HG03280 (cell line): ENCODE results near the gene C2CD4D.
"Not testable (repeated sequence)": the region's sequence is repeated elsewhere in the genome, so short reads cannot be mapped to it uniquely, and the experiment has no call there.

Experiments
- ATAC-seq: cut with Tn5 transposase; IDR thresholded peaks from one replicate; pipeline ENCODE4 v1.9.1; 2021; ENCODE audit warnings: mild to moderate bottlenecking, moderate library complexity; ENCODE audit not compliant: unreplicated experiment

C2CD4D gene

DNA sequence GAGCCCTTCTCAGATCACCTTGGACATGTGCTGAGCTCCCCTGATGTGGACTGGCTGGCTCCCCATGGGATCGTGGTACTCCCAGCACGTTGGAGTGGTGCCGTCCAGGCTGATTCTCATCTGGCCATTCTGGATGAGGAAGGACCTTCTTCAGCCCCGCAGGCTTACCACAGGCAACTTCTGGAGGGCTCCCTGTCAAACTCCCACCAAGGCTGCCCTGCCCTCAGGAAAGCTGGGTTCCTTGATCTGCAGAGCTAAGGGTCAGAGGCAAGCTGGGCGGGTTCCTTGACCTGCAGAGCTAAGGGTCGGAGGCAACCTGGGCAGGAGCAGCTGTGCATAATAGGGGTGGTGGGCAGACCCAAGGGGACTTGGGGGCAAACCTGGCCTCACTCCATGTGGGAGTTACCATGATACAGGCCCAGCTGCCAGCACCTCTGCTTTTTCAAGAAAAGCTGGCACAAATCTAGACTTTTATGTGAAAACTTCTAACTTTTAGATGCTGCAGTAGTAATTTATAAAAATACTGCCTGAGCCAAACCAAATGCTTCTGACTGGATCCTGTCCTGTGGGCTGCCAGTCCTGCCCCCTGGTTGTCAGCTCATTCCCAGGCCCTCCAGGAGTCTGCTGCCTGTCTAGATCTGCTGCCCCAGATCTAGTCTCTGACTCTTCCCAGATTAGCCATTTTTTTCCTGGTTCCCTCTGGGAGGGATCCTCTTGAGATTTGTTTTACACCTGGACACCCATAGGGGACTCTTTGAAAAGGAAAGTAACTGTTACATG is 19.5 kb upstream of the C2CD4D start:
- no peak for ATAC-seq

- ATAC-seq = no peak
These were observed 18.6 kb upstream of the C2CD4D start for GRCh38 chr1:151858030-151858746.

- ATAC-seq = no peak
These were observed 16.3 kb upstream of the C2CD4D start for GRCh38 chr1:151855933-151856332.

DNA sequence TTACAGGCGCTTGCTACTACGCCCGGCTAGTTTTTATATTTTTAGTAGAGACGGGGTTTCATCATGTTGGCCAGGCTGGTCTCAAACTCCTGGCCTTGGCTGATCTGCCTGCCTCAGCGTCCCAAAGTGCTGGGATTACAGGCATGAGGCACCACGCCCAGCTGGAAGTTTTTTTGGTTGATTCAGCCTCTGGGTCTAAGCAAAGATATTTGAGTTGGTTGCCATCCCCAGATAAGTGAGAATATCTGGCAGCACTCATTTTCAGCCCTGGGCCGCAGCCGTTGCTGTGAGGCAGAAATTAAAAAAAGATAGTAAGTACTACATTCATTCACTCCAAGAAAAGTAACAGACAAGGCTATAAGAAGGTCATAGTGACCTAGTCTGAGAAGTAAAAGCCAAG is 15.9 kb upstream of the C2CD4D start:
- ATAC-seq = not testable (repeated sequence)

DNA sequence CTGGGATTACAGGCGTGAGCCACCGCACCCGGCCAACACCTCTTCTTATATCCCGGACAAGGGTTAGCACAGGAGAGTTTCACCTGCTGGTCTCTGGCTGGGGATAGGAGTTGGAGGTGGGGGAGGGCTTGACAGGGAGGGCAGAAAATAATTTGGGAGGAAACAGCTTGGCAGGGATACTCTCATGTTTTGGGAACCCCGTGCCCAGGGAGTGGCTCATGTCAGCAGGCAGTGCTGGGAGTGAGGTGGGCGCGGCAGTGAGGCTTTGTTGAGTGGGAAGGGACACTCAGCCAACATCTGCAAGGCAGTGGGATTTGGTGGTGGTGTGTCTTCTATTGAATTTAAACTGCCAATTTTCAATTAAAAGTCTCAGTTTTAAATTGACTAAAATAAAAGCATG is 15.0 kb upstream of the C2CD4D start:
- ATAC-seq = no peak

GRCh38 chr1:151853411-151853943 is 13.9 kb upstream of the C2CD4D start, which contains the start of gene THEM5:
TSS of gene THEM5 (minus strand) at chr1:151853712. CDS start at chr1:151853565, 147 bp downstream.
- ATAC-seq = no peak

DNA sequence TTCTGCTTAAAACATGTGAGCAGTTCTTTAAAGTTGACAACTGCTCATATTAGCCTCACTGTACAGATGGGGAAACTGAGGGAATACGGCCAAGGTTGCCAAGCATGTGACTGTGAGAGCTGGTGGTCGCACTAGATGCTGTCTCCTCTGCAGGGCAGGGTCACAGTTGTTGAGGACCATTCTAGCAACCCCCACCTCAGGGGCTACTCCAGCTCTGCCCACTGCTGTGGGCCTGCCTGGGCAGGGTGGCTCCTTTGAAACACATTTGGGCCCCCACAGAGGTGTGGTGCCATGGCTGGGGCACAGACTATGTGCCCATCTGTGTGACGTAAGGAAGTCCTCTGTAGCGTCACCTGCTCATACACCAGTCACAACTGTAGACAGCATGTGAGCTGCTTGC is 13.1 kb upstream of the C2CD4D start:
- no peak for ATAC-seq

- ATAC-seq = no peak
These were observed 12.3 kb upstream of the C2CD4D start for GRCh38 chr1:151851886-151852285.

DNA sequence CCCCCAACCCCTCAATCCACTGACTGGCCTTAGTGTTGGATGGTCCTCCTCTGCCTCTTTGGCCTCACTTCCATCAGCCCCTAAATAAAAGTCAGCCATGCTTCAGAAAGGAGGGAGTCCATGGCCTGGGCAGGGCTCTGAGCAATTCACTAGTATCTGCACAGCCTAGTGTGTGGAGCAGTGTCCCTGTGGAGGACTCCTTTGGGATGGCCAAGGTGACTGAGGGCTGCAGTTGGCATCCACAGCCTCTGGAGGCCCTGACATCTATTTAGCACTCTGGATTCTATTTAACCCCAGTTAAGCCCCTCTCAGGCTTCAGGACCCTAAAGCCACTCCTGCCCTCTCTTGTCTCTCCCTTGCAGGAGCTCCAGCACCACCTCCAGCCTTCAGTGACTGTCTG is 10.3 kb upstream of the C2CD4D start:
- no peak for ATAC-seq

DNA sequence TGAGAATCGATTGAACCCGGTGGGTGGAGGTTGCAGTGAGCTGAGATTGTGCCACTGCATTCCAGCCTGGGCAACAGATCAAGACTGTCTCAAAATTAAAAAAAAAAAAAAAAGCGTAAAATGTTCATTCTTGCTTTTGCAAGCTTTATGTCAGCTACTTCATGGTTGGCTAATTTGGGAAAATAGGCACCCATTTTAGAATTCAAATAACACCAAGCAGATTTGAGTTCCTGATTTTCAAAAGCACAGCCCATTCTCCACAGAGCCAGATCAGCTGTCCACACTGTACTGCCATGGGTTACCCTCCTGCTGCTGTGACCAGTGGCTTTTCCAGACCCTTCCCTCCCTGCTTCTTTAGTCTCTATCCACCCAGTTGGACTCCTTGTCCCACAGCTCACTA is 9.5 kb upstream of the C2CD4D start:
- no peak for ATAC-seq

DNA sequence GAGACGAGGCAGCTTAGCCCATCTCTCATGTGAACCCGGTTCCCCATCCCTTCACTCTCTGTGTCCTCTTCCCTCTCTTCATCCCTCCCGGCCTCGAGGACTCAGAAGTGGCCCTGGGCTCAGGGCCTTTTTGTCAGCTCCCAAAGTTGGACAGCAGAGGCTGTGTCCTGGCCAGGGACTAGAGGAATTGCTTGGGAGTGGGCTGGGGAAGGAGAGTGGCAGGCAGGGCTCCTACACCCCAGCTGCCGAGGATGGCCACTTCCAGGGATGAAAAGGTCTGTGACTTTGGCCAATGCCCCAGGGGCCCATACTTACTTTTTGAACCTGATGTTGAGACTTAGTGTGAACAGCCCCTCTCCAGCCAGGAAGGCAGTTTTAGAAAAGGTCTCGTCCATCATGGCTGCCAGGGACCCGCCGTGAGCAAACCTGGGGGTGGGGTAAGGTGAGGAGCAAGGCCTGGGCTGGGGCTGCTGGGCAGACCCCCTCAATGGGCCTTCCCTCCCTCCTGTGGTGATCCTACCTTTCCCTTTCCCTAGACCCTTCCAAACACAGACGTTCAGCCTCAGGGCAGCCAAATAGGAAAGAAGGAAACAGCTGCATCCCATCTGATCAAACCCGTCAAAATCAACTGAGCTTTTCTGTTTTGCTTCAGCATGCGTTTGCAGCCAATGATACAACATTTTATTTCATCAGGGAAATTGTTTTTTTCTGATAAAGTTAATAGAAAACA is 8.4 kb upstream of the C2CD4D start:
- ATAC-seq = no peak

DNA sequence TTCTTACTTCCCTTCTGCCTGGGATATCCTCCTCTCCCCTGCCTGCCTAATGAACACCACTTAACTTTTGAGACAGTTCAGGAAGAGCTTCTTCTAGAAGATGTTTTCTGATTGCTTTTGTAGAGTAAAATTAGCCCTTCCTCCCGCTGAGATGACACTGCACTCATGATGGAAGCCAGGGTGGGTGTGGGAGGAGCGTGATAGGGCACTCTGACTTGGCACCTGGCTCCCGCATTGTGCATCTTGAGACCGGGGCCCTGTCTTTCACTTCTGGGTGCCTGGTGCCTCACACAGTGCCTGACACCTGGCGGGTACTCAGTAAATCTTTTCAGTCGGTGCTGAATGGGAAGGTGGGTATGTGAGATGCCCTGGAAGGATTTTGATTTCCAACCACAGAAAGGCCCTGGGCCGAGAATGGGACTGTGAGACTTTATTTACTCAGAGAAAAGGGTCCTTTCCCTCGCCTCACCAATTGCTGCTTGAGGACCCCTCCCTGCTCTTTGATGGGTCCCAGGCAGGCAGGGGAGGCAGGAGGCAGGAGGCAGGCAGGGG is 7.1 kb upstream of the C2CD4D start:
- no peak for ATAC-seq

- no peak for ATAC-seq
These were observed 6.5 kb upstream of the C2CD4D start for GRCh38 chr1:151846062-151846568.

GRCh38 chr1:151843398-151843797 is 3.8 kb upstream of the C2CD4D start:
- no peak for ATAC-seq

GRCh38 chr1:151841141-151841540 is 1.5 kb upstream of the C2CD4D start:
- ATAC-seq = no peak

DNA sequence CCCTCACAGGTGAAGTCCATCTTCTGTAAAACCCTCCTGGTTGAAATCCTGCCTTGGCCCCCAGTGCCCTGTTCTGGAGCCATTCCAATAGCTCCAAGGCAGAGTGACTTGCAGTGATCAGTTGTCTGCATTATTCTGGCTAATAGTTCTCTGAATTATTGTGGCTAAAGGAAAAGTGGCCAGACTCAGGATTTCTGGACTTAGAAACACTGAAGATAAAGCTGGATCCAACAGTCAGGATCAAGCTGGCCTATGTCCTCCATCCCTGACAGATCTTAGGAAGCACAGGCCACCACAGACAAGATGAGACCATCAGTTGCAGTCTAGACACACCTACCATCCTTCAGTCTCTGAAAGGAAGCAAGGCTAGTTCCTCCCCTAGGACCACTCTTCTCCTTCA is 801 bp upstream of the C2CD4D start:
- no peak for ATAC-seq

GRCh38 chr1:151839082-151839412 is 573 bp downstream of the C2CD4D start:
- ATAC-seq = no peak

GRCh38 chr1:151838222-151839081 is 1.2 kb downstream of the C2CD4D start:
- no peak for ATAC-seq

- ATAC-seq = no peak
These were observed 1.8 kb downstream of the C2CD4D start for GRCh38 chr1:151837884-151838221.

- ATAC-seq = no peak
These were observed 2.4 kb downstream of the C2CD4D start for GRCh38 chr1:151837197-151837596.
